ENCODE measurements around the gene MCAT. TPM values are rescaled to one million over a fixed set of nuclear protein-coding genes. Genes with fewer than 3 reads are reported as not detected.

The MCAT gene
- polyA plus RNA-seq, 3 donors = 4.5 to 8.9 (median 6.8) TPM

- no peaks in the 10 kb centered on the region for H3K27me3 ChIP-seq (ENCODE audit: control insufficient read depth in 2 of 2, insufficient read depth in 2 of 2, low read length in 2 of 2)
- peaks cover 30 to 37% of the 10 kb centered on the region in 2 donors for H3K4me1 ChIP-seq (ENCODE audit: control insufficient read depth in 1 of 2, insufficient read depth in 2 of 2, low read length in 2 of 2)
- H3K27ac Mint-ChIP-seq = peak within 1 kb of the TSS; percentile 73 to 95 (median 88)
- peak; percentile 73 to 76 (median 73) for DNase-seq
- TF ChIP-seq, protein P1, sequence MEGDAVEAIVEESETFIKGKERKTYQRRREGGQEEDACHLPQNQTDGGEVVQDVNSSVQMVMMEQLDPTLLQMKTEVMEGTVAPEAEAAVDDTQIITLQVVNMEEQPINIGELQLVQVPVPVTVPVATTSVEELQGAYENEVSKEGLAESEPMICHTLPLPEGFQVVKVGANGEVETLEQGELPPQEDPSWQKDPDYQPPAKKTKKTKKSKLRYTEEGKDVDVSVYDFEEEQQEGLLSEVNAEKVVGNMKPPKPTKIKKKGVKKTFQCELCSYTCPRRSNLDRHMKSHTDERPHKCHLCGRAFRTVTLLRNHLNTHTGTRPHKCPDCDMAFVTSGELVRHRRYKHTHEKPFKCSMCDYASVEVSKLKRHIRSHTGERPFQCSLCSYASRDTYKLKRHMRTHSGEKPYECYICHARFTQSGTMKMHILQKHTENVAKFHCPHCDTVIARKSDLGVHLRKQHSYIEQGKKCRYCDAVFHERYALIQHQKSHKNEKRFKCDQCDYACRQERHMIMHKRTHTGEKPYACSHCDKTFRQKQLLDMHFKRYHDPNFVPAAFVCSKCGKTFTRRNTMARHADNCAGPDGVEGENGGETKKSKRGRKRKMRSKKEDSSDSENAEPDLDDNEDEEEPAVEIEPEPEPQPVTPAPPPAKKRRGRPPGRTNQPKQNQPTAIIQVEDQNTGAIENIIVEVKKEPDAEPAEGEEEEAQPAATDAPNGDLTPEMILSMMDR (IDR thresholded peaks at IDR 0.05) = no peak
- peak within 1 kb of the TSS; percentile 49 to 78 for H3K27ac ChIP-seq (ENCODE audit: low read depth in 1 of 2, low read length in 2 of 2)
- H4K20me1 ChIP-seq (ENCODE audit: insufficient read depth, low read length) = no peaks in the 10 kb centered on the region
- intact Hi-C loops (cut with micrococcal nuclease) = no loop called here
- H3K36me3 ChIP-seq (replicated peaks in 1 of 2; ENCODE audit: control insufficient read depth in 1 of 2, insufficient read depth in 2 of 2, low read length in 2 of 2) = no peaks in the 10 kb centered on the region
- peak within 1 kb of the TSS; percentile 63 for H3K9ac ChIP-seq (ENCODE audit: insufficient read depth, low read length, poor library complexity, severe bottlenecking)
- H3K9me3 ChIP-seq (replicated peaks in 1 of 2; ENCODE audit: control insufficient read depth in 1 of 2, insufficient read depth in 1 of 2, low read length in 2 of 2) = no peaks in the 10 kb centered on the region
- H3K4me2 ChIP-seq (replicated peaks; ENCODE audit: extremely low read depth, low read length, poor library complexity, severe bottlenecking) = peak within 1 kb of the TSS; percentile 99
- under 1% methylated on average over 52 of the region's 64 CpGs for WGBS (ENCODE audit: insufficient coverage)
- no peaks in the 10 kb centered on the region for H3K9me3 Mint-ChIP-seq
- H3K4me3 ChIP-seq (replicated peaks in 1 of 3; ENCODE audit: low read depth in 2 of 3, low read length in 3 of 3) = peak within 1 kb of the TSS; percentile 78 to 95 (median 78)
- H3K4me3 Mint-ChIP-seq = peak within 1 kb of the TSS; percentile 79 to 89
- H3K79me2 ChIP-seq (ENCODE audit: insufficient read depth, low read length) = no peaks in the 10 kb centered on the region
- H3K36me3 Mint-ChIP-seq = peaks cover 0 to 13% of the 10 kb centered on the region in 2 donors
- peak within 1 kb of the TSS; percentile 94 for H2AFZ ChIP-seq (ENCODE audit: insufficient read depth, low read depth, low read length, poor library complexity, severe bottlenecking)
- H3K27me3 Mint-ChIP-seq (ENCODE audit: low read depth in 3 of 3) = peaks cover 0 to 3% (median 3%) of the 10 kb centered on the region in 3 donors
- H3K4me1 Mint-ChIP-seq = peaks cover 33% of the 10 kb centered on the region
Observed at GRCh38 chr22:43088984-43089717, 54.0 kb downstream of the MCAT start, which contains the start of gene TTLL1. TTLL1 (minus strand) TSS chr22:43089391; CDS start chr22:43075586, 13,805 bp downstream.

DNA sequence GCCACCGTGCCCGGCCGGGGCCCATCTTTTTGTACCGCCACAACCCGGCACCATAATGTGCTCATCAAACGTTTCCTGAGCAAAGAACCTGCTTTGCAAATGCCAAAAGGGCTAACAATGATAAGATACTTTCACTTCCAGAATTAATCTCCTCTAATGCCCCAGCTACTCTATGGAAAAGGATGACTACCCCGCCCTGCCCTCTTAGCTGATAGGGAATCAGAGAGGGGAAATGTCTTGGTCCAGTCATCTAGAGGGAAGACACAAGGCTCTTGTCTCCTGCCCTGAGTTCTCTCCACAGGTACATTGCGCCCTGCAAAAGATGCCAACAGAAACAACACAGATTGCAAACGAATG, 54.6 kb downstream of the MCAT start:
- H3K9ac ChIP-seq (ENCODE audit: insufficient read depth, low read length, poor library complexity, severe bottlenecking) = peak overlapping the region; percentile 63
- H2AFZ ChIP-seq (ENCODE audit: insufficient read depth, low read depth, low read length, poor library complexity, severe bottlenecking) = peak overlapping the region; percentile 94
- no peaks in the 10 kb centered on the region for H3K79me2 ChIP-seq (ENCODE audit: insufficient read depth, low read length)
- H3K4me3 Mint-ChIP-seq = peak overlapping the region; percentile 79 to 89
- peaks cover 25 to 32% of the 10 kb centered on the region in 2 donors for H3K4me1 ChIP-seq (ENCODE audit: control insufficient read depth in 1 of 2, insufficient read depth in 2 of 2, low read length in 2 of 2)
- H3K4me1 Mint-ChIP-seq = peaks cover 27% of the 10 kb centered on the region
- peak overlapping the region in 1 of 2 donors; percentile 78 for H3K27ac ChIP-seq (ENCODE audit: low read depth in 1 of 2, low read length in 2 of 2)
- TF ChIP-seq, protein P1 (IDR thresholded peaks at IDR 0.05) = no peak
- peak in 2 of 3 donors; percentile 11 to 33 for DNase-seq
- H3K9me3 ChIP-seq (replicated peaks in 1 of 2; ENCODE audit: control insufficient read depth in 1 of 2, insufficient read depth in 1 of 2, low read length in 2 of 2) = no peaks in the 10 kb centered on the region
- peak overlapping the region; percentile 58 to 85 (median 74) for H3K27ac Mint-ChIP-seq
- H3K9me3 Mint-ChIP-seq = no peaks in the 10 kb centered on the region
- H3K4me3 ChIP-seq (replicated peaks in 1 of 3; ENCODE audit: low read depth in 2 of 3, low read length in 3 of 3) = peak overlapping the region; percentile 78 to 95 (median 78)
- peaks cover 0 to 13% of the 10 kb centered on the region in 2 donors for H3K36me3 Mint-ChIP-seq
- no peaks in the 10 kb centered on the region for H3K36me3 ChIP-seq (replicated peaks in 1 of 2; ENCODE audit: control insufficient read depth in 1 of 2, insufficient read depth in 2 of 2, low read length in 2 of 2)
- H3K27me3 ChIP-seq (ENCODE audit: control insufficient read depth in 2 of 2, insufficient read depth in 2 of 2, low read length in 2 of 2) = no peaks in the 10 kb centered on the region
- intact Hi-C loops (cut with micrococcal nuclease) = no loop called here
- peaks cover 0 to 4% (median 3%) of the 10 kb centered on the region in 3 donors for H3K27me3 Mint-ChIP-seq (ENCODE audit: low read depth in 3 of 3)
- H3K4me2 ChIP-seq (replicated peaks; ENCODE audit: extremely low read depth, low read length, poor library complexity, severe bottlenecking) = peak overlapping the region; percentile 99
- WGBS (ENCODE audit: insufficient coverage) = 7% methylated on average over 6 of the region's 9 CpGs
- H4K20me1 ChIP-seq (ENCODE audit: insufficient read depth, low read length) = no peaks in the 10 kb centered on the region
